ENCODE results near the gene PIH1D1.
"Not testable (repeated sequence)": the region's sequence is repeated elsewhere in the genome, so short reads cannot be mapped to it uniquely, and the experiment has no call there.

Gene PIH1D1

DNA sequence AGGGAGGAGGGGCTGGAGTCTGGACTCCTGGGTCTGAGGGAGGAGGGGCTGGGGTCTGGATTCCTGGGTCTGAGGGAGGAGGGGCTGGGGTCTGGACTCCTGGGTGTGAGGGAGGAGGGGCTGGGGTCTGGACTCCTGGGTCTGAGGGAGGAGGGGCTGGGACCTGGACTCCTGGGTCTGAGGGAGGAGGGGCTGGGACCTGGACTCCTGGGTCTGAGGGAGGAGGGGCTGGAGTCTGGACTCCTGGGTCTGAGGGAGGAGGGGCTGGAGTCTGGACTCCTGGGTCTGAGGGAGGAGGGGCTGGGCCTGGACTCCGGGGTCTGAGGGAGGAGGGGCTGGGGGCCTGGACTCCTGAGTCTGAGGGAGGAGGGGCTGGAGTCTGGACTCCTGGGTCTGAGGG is 9.5 kb upstream of the PIH1D1 start:
- not testable (repeated sequence) for ATAC-seq (replicated peaks; ENCODE audit: extremely low read depth, poor library complexity, severe bottlenecking); H3K9me3 Mint-ChIP-seq; H3K4me3 Mint-ChIP-seq; H3K27ac Mint-ChIP-seq (ENCODE audit: low read depth); H3K27me3 Mint-ChIP-seq; H3K4me1 Mint-ChIP-seq; DNase-seq (ENCODE audit: low spot score in 2 of 2)
- H3K36me3 Mint-ChIP-seq (ENCODE audit: insufficient read depth) = peaks cover 21% of the 10 kb centered on the region

DNA sequence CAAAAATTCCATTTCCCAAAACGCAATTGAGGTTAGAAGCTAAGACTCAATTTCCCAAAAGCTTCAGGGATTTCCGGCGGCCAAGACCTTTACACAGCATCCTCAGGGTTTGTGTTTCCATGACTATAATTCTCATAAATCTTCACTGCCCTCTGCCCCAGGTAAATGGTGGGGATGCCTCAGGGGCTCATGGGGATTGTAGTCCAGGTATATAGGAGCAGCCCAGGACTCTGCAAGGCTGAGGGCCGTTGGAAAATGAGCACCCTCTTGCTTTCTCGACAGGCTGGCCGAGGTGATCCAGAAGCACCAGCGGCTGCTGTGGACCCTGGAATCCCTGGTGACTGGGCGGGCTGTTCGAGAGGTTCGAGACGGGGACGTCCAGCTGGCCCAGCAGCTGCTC is 7.8 kb upstream of the PIH1D1 start:
- no peak overlapping the region for H3K27ac Mint-ChIP-seq (ENCODE audit: low read depth)

DNA sequence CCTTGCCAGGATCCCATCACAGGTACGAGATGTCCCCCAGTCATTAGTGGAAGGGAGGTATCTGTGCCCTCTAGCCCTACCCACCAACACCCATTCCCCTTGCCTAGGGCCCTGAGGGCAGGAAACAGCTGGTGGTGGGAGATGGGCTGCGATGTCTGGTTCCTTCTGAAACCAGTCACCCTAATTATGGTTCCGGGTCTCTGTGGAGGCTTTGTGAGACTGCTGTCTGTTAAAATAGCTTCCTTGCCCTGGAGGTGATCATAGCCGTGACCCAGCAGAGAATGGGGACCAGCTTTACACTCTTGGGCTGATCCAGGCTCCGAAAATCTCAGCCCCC is 6.9 kb upstream of the PIH1D1 start:
- no peak overlapping the region for H3K4me3 Mint-ChIP-seq
- no peak overlapping the region for H3K27ac Mint-ChIP-seq (ENCODE audit: low read depth)
- no peaks in the 10 kb centered on the region for H3K9me3 Mint-ChIP-seq
- ATAC-seq (replicated peaks; ENCODE audit: extremely low read depth, poor library complexity, severe bottlenecking) = no peak
- peaks cover 17% of the 10 kb centered on the region for H3K4me1 Mint-ChIP-seq
- no peak for DNase-seq (ENCODE audit: low spot score in 2 of 2)
- H3K27me3 Mint-ChIP-seq = no peaks in the 10 kb centered on the region
- peaks cover 20% of the 10 kb centered on the region for H3K36me3 Mint-ChIP-seq (ENCODE audit: insufficient read depth)

More for the DNA sequence above, 7.8 kb upstream of the PIH1D1 start:
- Mint-ChIP-seq H3K36me3 (ENCODE audit: insufficient read depth) (peaks cover 25% of the 10 kb centered on the region), H3K27me3 (no peaks in the 10 kb centered on the region), H3K4me1 (peaks cover 8% of the 10 kb centered on the region), H3K4me3 (no peak overlapping the region), H3K9me3 (no peaks in the 10 kb centered on the region)
- ATAC-seq (replicated peaks; ENCODE audit: extremely low read depth, poor library complexity, severe bottlenecking) (no peak), DNase-seq (ENCODE audit: low spot score in 2 of 2) (no peak)

DNA sequence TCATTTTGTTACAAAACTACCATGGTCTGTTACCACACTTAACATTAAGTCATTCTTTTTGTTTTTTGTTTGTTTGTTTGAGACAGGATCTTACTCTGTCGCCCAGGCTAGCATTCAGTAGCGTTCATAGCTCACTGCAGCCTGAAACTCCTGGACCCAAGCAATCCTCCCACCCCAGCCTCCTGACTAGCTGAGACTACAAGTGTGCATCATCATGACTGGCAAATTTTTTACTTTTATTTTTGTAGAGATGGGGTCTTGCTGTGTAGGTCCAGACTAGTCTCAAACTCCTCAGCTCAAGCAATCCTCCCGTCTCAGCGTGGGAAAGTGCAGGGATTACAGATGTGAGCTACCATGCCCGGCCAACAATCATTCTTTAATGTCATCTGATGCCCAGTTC is 4.7 kb upstream of the PIH1D1 start:
- Mint-ChIP-seq H3K36me3 (ENCODE audit: insufficient read depth) (peaks cover 34% of the 10 kb centered on the region), H3K9me3 (no peaks in the 10 kb centered on the region), H3K27me3 (no peaks in the 10 kb centered on the region), H3K27ac (ENCODE audit: low read depth) (no peak overlapping the region), H3K4me1 (peaks cover 34% of the 10 kb centered on the region), H3K4me3 (no peak overlapping the region)
- ATAC-seq (replicated peaks; ENCODE audit: extremely low read depth, poor library complexity, severe bottlenecking) = no peak
- no peak for DNase-seq (ENCODE audit: low spot score in 2 of 2)

DNA sequence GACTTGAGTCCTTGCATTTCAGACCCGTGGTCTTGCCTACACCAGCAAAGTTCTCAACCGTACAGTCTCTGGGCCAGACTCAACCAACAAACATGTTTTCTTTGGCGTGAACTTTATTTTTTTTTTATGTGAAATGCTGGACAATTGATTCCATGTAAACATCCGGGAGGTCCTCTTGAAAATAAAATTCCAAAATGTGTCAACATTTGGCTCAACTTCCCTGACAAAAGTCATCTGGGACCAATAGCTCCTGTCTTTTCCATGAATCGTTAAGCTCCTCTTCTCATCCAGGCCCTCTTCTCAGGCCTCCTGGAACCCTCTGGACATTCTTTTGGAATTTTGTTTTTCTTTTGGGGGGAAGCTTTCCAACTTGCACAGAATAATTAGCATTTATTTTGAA is 4.2 kb upstream of the PIH1D1 start:
- H3K27me3 Mint-ChIP-seq = no peaks in the 10 kb centered on the region
- peaks cover 34% of the 10 kb centered on the region for H3K36me3 Mint-ChIP-seq (ENCODE audit: insufficient read depth)
- H3K27ac Mint-ChIP-seq (ENCODE audit: low read depth) = no peak overlapping the region
- H3K4me1 Mint-ChIP-seq = peaks cover 38% of the 10 kb centered on the region
- H3K4me3 Mint-ChIP-seq = no peak overlapping the region
- no peak for DNase-seq (ENCODE audit: low spot score in 2 of 2)
- ATAC-seq (replicated peaks; ENCODE audit: extremely low read depth, poor library complexity, severe bottlenecking) = no peak
- H3K9me3 Mint-ChIP-seq = no peaks in the 10 kb centered on the region

DNA sequence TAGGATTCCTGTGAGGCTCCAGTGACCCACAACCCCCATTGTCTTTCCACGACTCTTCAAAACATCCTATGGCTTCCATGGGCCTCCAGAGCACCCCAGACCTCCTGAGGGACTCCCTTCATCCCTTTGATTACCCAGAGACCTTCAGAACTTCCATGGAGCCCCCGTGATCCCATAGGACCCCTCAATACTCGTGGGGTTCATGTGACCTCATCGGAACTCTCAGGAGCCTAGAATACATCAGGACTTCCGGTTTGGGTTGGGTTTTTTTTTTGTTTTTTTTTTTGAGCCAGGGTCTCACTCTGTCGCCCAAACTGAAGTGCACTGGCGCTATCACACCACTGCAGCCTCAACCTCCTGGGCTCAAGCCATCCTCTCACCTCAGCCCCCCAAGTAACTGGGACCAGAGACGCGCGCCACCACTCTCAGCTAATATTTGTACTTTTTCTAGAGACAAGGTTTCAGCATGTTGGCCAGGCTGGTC is 2.2 kb upstream of the PIH1D1 start:
- no peaks in the 10 kb centered on the region for H3K9me3 Mint-ChIP-seq
- no peak for ATAC-seq (replicated peaks; ENCODE audit: extremely low read depth, poor library complexity, severe bottlenecking)
- peak overlapping the region; percentile 99 for H3K4me3 Mint-ChIP-seq
- peaks cover 31% of the 10 kb centered on the region for H3K36me3 Mint-ChIP-seq (ENCODE audit: insufficient read depth)
- peak overlapping the region; percentile 100 for H3K27ac Mint-ChIP-seq (ENCODE audit: low read depth)
- no peak for DNase-seq (ENCODE audit: low spot score in 2 of 2)
- peaks cover 58% of the 10 kb centered on the region for H3K4me1 Mint-ChIP-seq
- no peaks in the 10 kb centered on the region for H3K27me3 Mint-ChIP-seq

DNA sequence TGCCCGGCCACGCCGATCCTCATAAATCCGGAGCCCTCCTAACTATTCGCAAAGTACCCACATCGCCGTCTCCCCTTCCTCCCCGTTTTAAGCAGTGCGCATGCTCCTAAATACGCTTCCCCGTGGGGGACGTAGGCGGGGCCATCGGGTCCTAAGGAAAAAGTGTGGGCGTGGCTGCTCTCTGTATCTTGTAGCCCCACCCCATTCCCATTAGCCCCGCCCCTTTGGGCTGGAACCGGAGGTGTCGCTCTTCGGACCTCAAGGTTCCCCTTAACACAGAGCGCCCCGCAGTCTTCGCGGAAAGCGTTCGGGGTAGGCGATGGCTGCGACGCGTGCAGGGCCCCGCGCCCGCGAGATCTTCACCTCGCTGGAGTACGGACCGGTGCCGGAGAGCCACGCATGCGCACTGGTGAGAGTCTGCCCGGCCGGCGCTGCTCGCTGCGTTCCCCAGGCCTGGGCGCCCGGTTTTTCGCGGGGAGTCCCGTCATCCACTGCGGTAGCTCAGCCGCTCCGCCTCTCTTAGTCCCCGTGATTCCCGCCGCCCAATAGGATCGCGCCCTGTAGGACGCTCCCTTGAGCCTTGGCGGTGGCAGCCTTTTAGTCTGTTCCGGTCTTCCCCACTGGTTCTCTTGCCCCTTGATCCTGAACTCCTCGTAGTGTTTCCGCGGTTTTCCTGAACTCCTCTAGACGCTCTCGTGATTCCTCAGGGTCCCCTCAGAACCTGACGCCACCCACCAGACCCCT is 1.6 kb upstream of the PIH1D1 start, which contains the start of gene ALDH16A1:
Gene ALDH16A1, plus strand, starts transcription at position 213 of the 744 bp plus-strand sequence. Its CDS starts 107 bp downstream, at position 320.
- Mint-ChIP-seq H3K4me1 (peaks cover 64% of the 10 kb centered on the region), H3K36me3 (ENCODE audit: insufficient read depth) (peaks cover 32% of the 10 kb centered on the region)

DNA sequence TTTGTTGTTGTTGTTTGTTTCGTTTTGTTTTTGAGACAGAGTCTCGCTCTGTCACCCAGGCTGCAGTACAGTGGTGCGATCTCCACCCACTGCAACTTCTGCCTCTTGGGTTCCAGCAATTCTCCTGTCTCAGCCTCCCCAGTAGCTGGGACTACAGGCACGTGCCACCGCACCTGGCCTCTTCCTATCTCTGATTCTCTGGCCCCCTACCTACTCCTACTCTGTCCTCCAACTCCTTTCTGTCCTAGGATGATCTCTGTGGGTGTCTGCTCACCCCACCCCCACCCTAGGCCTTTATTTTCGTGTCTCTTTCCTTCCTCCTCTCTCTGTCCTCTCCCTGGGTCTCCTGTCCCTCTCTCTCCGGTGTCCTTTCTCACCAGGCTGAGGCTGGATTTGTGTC is 1.2 kb downstream of the PIH1D1 start:
- H3K36me3 Mint-ChIP-seq (ENCODE audit: insufficient read depth) = peaks cover 32% of the 10 kb centered on the region
- no peak for DNase-seq (ENCODE audit: low spot score in 2 of 2)
- ATAC-seq (replicated peaks; ENCODE audit: extremely low read depth, poor library complexity, severe bottlenecking) = no peak
- H3K4me3 Mint-ChIP-seq = peak overlapping the region; percentile 99
- no peak overlapping the region for H3K27ac Mint-ChIP-seq (ENCODE audit: low read depth)
- H3K27me3 Mint-ChIP-seq = no peaks in the 10 kb centered on the region
- H3K9me3 Mint-ChIP-seq = no peaks in the 10 kb centered on the region
- peaks cover 60% of the 10 kb centered on the region for H3K4me1 Mint-ChIP-seq

More for the DNA sequence above, 1.6 kb upstream of the PIH1D1 start, which contains the start of gene ALDH16A1:
- Mint-ChIP-seq H3K4me3 (peak within 1 kb of the TSS; percentile 99), H3K27me3 (no peaks in the 10 kb centered on the region), H3K27ac (ENCODE audit: low read depth) (peak within 1 kb of the TSS; percentile 100), H3K9me3 (no peaks in the 10 kb centered on the region)
- ATAC-seq (replicated peaks; ENCODE audit: extremely low read depth, poor library complexity, severe bottlenecking) = peak; percentile 92
- DNase-seq (ENCODE audit: low spot score in 2 of 2) = peak; percentile 94 to 96

DNA sequence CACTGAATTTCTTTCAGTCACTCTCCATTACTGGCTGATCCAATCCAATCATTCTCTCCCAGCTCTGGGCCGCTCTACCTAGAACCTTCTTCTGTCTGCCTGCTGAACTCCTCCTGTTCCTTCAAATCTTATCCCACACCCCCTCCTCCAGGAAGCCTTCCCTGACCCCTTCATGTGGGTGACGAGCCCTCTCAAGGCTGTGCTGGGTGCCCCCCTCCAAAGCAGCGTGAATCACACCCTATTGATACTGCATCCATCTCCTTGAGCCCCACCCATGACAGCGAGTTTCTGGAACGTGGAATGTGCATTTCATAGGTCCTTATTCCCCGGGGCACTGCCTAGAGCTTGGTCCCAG is 3.2 kb downstream of the PIH1D1 start:
- DNase-seq (ENCODE audit: low spot score in 2 of 2) (no peak), ATAC-seq (replicated peaks; ENCODE audit: extremely low read depth, poor library complexity, severe bottlenecking) (no peak)
- Mint-ChIP-seq H3K4me1 (peaks cover 67% of the 10 kb centered on the region), H3K4me3 (peak overlapping the region; percentile 7), H3K27me3 (no peaks in the 10 kb centered on the region), H3K36me3 (ENCODE audit: insufficient read depth) (peaks cover 32% of the 10 kb centered on the region), H3K27ac (ENCODE audit: low read depth) (peak overlapping the region; percentile 41), H3K9me3 (no peaks in the 10 kb centered on the region)

DNA sequence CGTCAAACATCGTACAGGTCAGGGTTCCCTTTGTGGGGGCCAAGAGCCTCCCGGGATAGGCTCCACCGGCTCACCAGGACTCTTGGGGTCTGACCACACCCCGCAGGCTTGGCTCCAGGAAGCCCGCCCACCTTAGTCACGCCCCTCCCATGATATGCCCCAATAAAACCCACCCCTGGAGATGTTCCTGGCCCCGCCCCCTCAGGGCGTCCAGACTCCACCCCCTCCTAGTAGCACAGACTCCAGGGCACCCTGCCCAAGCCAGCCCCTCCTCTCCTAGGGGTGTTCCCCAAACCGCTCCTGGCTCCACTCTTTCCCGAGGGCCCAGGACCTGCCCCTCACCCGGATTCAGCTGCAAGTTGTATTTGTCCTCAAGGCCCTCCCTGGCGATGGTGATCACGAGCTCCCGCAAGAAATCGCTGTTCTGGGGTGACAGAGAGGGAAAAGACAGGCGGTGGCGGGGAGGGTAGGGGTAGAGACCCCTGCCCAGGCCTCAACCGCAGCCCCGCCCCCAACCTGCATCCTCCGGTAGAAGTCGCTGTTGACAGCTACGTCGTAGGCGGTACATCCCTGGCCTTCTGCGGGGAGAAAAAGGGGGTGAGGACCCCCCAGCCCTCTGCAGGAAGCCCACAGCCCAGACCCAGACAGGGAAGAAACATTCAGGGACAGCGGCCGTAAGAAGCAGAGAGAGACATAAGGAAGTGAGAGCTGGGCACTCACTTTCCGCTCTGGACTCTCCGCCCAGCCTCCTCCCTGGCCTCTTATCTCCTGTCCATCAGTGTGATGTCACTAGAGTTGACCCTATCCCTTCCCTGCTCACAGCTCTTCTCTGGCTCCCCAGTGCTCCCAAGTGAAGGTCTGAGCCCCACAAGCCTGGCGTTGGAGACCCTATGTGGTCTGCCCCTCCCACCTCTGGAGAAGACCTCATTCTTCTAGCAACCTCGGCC is 3.9 kb downstream of the PIH1D1 start:
- Mint-ChIP-seq H3K36me3 (ENCODE audit: insufficient read depth) (peaks cover 26% of the 10 kb centered on the region), H3K4me3 (no peak overlapping the region), H3K9me3 (no peaks in the 10 kb centered on the region), H3K4me1 (peaks cover 63% of the 10 kb centered on the region), H3K27me3 (peaks cover under 1% of the 10 kb centered on the region), H3K27ac (ENCODE audit: low read depth) (peak overlapping the region; percentile 41)
- no peak for ATAC-seq (replicated peaks; ENCODE audit: extremely low read depth, poor library complexity, severe bottlenecking)
- no peak for DNase-seq (ENCODE audit: low spot score in 2 of 2)

DNA sequence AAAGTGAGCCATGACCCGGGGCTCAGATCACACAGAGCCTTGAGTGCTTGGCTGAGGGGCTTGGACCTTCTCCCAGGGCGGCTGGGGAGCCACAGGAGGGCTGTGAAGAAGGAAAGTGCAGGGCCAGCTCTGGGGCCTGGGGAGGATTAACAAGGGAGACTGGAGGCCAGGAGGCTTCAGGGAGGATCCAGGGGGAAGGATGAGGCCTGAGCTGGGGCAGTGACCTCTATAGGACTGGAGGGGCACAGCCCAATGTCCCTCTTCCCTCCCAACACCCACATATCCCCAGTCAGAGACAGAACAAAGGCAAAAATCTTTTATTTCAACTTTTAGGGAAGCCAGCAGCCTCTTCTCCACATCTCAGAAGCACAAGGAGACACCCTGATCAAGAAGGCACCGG is 5.6 kb downstream of the PIH1D1 start:
- H3K9me3 Mint-ChIP-seq = no peaks in the 10 kb centered on the region
- ATAC-seq (replicated peaks; ENCODE audit: extremely low read depth, poor library complexity, severe bottlenecking) (no peak), DNase-seq (ENCODE audit: low spot score in 2 of 2) (no peak)
- H3K4me1 Mint-ChIP-seq = peaks cover 65% of the 10 kb centered on the region
- peaks cover 17% of the 10 kb centered on the region for H3K36me3 Mint-ChIP-seq (ENCODE audit: insufficient read depth)
- H3K27me3 Mint-ChIP-seq = peaks cover 19% of the 10 kb centered on the region
- H3K4me3 Mint-ChIP-seq = no peak overlapping the region
- no peak overlapping the region for H3K27ac Mint-ChIP-seq (ENCODE audit: low read depth)

DNA sequence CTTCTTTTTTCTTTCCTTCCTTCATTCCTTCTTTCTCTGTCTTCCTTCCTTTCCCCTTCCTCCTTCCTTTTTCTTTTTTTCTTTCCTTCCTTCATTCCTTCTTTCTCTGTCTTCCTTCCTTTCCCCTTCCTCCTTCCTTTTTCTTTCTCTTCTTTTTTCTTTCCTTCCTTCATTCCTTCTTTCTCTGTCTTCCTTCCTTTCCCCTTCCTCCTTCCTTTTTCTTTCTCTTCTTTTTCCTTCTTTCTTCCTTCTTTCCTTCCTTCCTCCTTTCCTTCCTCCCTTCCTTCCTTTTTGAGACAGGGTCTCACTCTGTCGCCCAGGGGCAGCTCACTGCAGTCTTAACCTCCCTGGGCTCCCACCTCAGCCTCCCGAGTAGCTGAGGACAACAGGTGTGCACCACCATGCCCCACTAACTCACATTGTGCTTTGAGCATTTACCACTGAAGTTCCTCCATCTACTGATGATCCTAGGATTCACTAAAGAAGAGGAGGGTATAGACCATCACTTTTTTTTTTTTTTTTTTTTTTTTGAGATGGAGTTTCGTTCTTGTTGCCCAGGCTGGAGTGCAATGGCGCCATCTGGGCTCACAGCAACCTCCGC is 7.4 kb downstream of the PIH1D1 start:
- peaks cover 55% of the 10 kb centered on the region for H3K4me1 Mint-ChIP-seq
- H3K9me3 Mint-ChIP-seq; ATAC-seq (replicated peaks; ENCODE audit: extremely low read depth, poor library complexity, severe bottlenecking); DNase-seq (ENCODE audit: low spot score in 2 of 2): not testable (repeated sequence)
- peak overlapping the region; percentile 41 for H3K27ac Mint-ChIP-seq (ENCODE audit: low read depth)
- peaks cover 16% of the 10 kb centered on the region for H3K36me3 Mint-ChIP-seq (ENCODE audit: insufficient read depth)
- H3K27me3 Mint-ChIP-seq = peaks cover 37% of the 10 kb centered on the region
- peak overlapping the region; percentile 75 for H3K4me3 Mint-ChIP-seq
